CD4-positive, alpha-beta T cell (primary cell): ENCODE results near the gene ZSCAN31. TPM values are rescaled to one million over a fixed set of nuclear protein-coding genes. Genes with fewer than 3 reads are reported as not detected.

Experiments used
- ATAC-seq: fragments of 200-7000 bp; cut with Tn5 transposase; one replicate; pipeline ENCODE4 v1.10.0; 2022; ENCODE audit warnings: mild to moderate bottlenecking; ENCODE audit not compliant: poor library complexity
- CTCF ChIA-PET: fragments of 350-600 bp; sonication (Branson Sonifier 250); formaldehyde crosslinking; loops from one replicate; lab custom pipeline; 2021; ENCODE audit warnings: antibody characterized with exemption, inconsistent platforms; lab: Charles Lee
- POLR2A ChIA-PET: fragments of 350-600 bp; sonication (Branson Sonifier 250); formaldehyde crosslinking; loops from one replicate; lab custom pipeline; 2021; ENCODE audit warnings: antibody characterized with exemption, inconsistent platforms; lab: Charles Lee
- DNase-seq, 14 experiments: peaks; one replicate each; pipeline ENCODE4 v3.0.0-alpha.2; 2013 to 2020; ENCODE audit warnings: mixed read lengths in 2 of 14
- H3K27ac ChIP-seq, 2 donors: one replicate each; pipeline versions ENCODE4 v1.5.1 to v1.7.0; 2013; ENCODE audit warnings: low read length in 2 of 2, low read depth in 1 of 2, mild to moderate bottlenecking in 1 of 2
- H3K27me3 ChIP-seq, 2 experiments: 1 replicate in 1 of 2; 2 replicates in 1 of 2; pipeline versions ENCODE4 v1.6.1 to v1.7.0; 2013; ENCODE audit warnings: low read length in 2 of 2, control low read depth in 1 of 2, mild to moderate bottlenecking in 1 of 2, moderate library complexity in 1 of 2; ENCODE audit not compliant: insufficient read depth in 2 of 2, control insufficient read depth in 1 of 2
- H3K36me3 ChIP-seq: one replicate; pipeline ENCODE4 v1.6.1; 2013; ENCODE audit warnings: low read length, control low read depth; ENCODE audit not compliant: insufficient read depth
- H3K4me1 ChIP-seq: one replicate; pipeline ENCODE4 v1.6.1; 2013; ENCODE audit warnings: low read length, control low read depth; ENCODE audit not compliant: insufficient read depth
- H3K4me3 ChIP-seq: one replicate; pipeline ENCODE4 v1.5.1; 2013; ENCODE audit warnings: mild to moderate bottlenecking, low read length, moderate library complexity
- H3K9me3 ChIP-seq, 2 experiments: 1 replicate in 1 of 2; 2 replicates in 1 of 2; pipeline versions ENCODE4 v1.6.1 to v1.7.0; 2013; ENCODE audit warnings: low read length in 2 of 2, mild to moderate bottlenecking in 2 of 2, control low read depth in 1 of 2, moderate library complexity in 1 of 2; ENCODE audit not compliant: control insufficient read depth in 1 of 2, insufficient read depth in 1 of 2
- H3K27ac Mint-ChIP-seq: one replicate; pipeline ENCODE4 v1.8.0; 2020; ENCODE audit warnings: mixed read lengths
- H3K27me3 Mint-ChIP-seq: one replicate; pipeline ENCODE4 v1.8.0; 2021; ENCODE audit warnings: mixed read lengths
- H3K36me3 Mint-ChIP-seq: one replicate; pipeline ENCODE4 v1.8.0; 2021; ENCODE audit warnings: low read depth, mixed read lengths
- H3K4me1 Mint-ChIP-seq: one replicate; pipeline ENCODE4 v1.8.0; 2021; ENCODE audit warnings: low read depth, mixed read lengths
- H3K4me3 Mint-ChIP-seq: one replicate; pipeline ENCODE4 v1.8.0; 2020; ENCODE audit warnings: mild to moderate bottlenecking, mixed read lengths
- H3K9me3 Mint-ChIP-seq: one replicate; pipeline ENCODE4 v1.8.0; 2020; ENCODE audit warnings: mixed read lengths
- intact Hi-C, 2 experiments: fragments of 100-400 bp; cut with DNase I in 1 of 2; cut with micrococcal nuclease in 1 of 2; formaldehyde crosslinking; loops; one replicate each; pipeline versions ENCODE4 v1.15.1 to v1.9.0; 2023 to 2025; cut with DNase I, micrococcal nuclease
- total RNA-seq, 174 experiments: library from RNA in 2 of 174; stranded (reverse) in 2 of 174; gene quantifications; one replicate each; pipeline ENCODE4 v1.2.3 and lab custom pipeline; 2021 to 2026
- TF ChIP-seq, protein P1 (sequence below): fragments of 200-600 bp; IDR thresholded peaks from one replicate; pipeline ENCODE4 v1.8.0; 2022; ENCODE audit warnings: antibody characterized with exemption, mild to moderate bottlenecking

Gene ZSCAN31
- total RNA-seq, 2 experiments from 2014 or later, result 0.88 to 1.1 TPM

DNA sequence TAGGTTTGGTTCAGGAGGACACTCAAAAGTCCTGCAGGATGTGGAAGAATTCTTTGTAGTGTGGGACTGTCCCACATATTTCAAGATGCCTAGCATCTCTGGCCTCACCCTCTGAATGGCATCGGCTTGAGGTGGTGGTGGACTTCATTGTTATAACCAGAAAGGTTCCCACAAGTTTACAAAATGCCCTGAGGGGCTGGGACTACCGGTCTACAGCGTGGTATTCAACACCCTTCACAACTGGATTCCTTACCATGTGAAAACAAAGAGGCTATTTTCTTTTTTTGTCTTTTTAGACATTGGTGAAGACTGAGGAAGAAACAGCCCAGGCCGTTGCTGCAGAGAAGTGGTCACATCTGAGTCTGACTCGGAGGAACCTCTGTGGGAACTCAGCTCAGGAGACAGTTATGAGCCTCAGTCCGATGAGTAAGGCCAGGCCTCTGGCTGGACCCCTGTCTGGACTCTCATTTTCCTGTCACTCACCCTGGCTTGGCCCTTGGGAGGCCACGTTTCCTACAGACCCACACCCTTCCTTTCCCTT, 39.4 kb downstream of the ZSCAN31 start:
- Histone ChIP-seq H3K27ac (no peak overlapping the region), H3K4me1 (no peaks in the 10 kb centered on the region), H3K4me3 (no peak overlapping the region), H3K36me3 (no peaks in the 10 kb centered on the region), H3K9me3 (no peaks in the 10 kb centered on the region), H3K27me3 (no peaks in the 10 kb centered on the region)
- Mint-ChIP-seq H3K4me1 (no peaks in the 10 kb centered on the region), H3K36me3 (no peaks in the 10 kb centered on the region), H3K4me3 (no peak overlapping the region), H3K9me3 (no peaks in the 10 kb centered on the region), H3K27me3 (no peaks in the 10 kb centered on the region), H3K27ac (no peak overlapping the region)
- ChIA-PET POLR2A (no interaction called here), CTCF (no interaction called here)
- DNase-seq (no peak), ATAC-seq (no peak)
- intact Hi-C loops, result no loop called here
- TF ChIP-seq, protein P1, sequence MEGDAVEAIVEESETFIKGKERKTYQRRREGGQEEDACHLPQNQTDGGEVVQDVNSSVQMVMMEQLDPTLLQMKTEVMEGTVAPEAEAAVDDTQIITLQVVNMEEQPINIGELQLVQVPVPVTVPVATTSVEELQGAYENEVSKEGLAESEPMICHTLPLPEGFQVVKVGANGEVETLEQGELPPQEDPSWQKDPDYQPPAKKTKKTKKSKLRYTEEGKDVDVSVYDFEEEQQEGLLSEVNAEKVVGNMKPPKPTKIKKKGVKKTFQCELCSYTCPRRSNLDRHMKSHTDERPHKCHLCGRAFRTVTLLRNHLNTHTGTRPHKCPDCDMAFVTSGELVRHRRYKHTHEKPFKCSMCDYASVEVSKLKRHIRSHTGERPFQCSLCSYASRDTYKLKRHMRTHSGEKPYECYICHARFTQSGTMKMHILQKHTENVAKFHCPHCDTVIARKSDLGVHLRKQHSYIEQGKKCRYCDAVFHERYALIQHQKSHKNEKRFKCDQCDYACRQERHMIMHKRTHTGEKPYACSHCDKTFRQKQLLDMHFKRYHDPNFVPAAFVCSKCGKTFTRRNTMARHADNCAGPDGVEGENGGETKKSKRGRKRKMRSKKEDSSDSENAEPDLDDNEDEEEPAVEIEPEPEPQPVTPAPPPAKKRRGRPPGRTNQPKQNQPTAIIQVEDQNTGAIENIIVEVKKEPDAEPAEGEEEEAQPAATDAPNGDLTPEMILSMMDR, result no peak

DNA sequence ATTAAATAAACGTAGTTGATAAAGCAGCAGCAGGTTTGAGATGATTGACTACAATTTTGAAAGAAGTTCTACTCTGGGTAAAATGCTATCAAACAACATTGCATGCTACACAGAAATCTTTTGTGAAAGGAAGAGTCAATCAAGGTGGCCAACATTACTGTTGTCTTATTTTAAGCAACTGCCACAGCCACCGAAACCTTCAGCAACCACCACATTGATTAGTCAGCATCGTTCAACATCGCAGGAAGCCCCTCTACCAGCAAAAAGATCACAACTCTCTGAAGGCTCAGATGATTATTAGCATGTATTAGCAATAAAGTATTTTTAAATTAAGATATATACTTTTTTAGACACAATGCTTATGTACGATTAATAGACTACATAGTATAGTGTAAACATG, 40.6 kb downstream of the ZSCAN31 start:
- ATAC-seq, result no peak
- H3K9me3 ChIP-seq, result no peaks in the 10 kb centered on the region
- TF ChIP-seq, protein P1, result no peak
- DNase-seq, result no peak
- H3K4me3 Mint-ChIP-seq, result no peak overlapping the region
- H3K27ac ChIP-seq, result no peak overlapping the region
- H3K4me1 ChIP-seq, result no peaks in the 10 kb centered on the region
- H3K9me3 Mint-ChIP-seq, result peaks cover 2% of the 10 kb centered on the region
- no peaks in the 10 kb centered on the region for H3K36me3 ChIP-seq
- H3K4me3 ChIP-seq, result no peak overlapping the region
- intact Hi-C loops, result no loop called here
- H3K27me3 Mint-ChIP-seq, result no peaks in the 10 kb centered on the region
- no peaks in the 10 kb centered on the region for H3K4me1 Mint-ChIP-seq
- H3K27ac Mint-ChIP-seq, result no peak overlapping the region
- no peaks in the 10 kb centered on the region for H3K27me3 ChIP-seq
- ChIA-PET CTCF (no interaction called here), POLR2A (no interaction called here)
- no peaks in the 10 kb centered on the region for H3K36me3 Mint-ChIP-seq

DNA sequence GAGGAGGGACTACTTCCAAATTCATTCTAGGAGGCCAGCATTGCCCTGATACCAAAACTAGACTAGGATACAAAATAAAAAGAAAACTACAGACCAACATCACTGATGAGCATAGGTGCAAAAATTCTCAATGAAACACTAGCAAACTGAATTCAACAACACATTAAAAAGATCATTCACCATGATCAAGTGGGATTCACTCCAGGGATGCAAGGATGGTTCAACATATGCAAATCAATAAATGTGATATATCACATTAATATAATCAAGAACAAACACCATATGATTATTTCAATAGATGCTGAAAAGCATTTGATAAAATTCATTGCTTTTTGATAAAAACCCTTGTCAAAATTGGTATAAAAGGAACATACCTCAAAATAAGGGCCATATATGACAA, 44.4 kb downstream of the ZSCAN31 start:
- Histone ChIP-seq H3K27ac (no peak overlapping the region), H3K36me3 (no peaks in the 10 kb centered on the region), H3K4me1 (no peaks in the 10 kb centered on the region), H3K27me3 (no peaks in the 10 kb centered on the region), H3K4me3 (no peak overlapping the region), H3K9me3 (no peaks in the 10 kb centered on the region)
- CTCF ChIA-PET, result interaction anchor here (0.7 kb wide), 1 partner anchor 73 kb away, joined by 3 read pairs; no protein-coding TSS in a partner anchor
- Mint-ChIP-seq H3K9me3 (peaks cover 2% of the 10 kb centered on the region), H3K27me3 (peaks cover 10% of the 10 kb centered on the region), H3K27ac (no peak overlapping the region), H3K4me1 (no peaks in the 10 kb centered on the region), H3K36me3 (peaks cover 4% of the 10 kb centered on the region), H3K4me3 (no peak overlapping the region)
- POLR2A ChIA-PET, result no interaction called here
- intact Hi-C loops, result no loop called here
- TF ChIP-seq, protein P1, result no peak
- ATAC-seq, result no peak
- DNase-seq, result no peak
